ENCODE data around the gene HIF1A.
"Not testable (repeated sequence)": the region's sequence is repeated elsewhere in the genome, so short reads cannot be mapped to it uniquely, and the experiment has no call there.

HIF1A gene

DNA sequence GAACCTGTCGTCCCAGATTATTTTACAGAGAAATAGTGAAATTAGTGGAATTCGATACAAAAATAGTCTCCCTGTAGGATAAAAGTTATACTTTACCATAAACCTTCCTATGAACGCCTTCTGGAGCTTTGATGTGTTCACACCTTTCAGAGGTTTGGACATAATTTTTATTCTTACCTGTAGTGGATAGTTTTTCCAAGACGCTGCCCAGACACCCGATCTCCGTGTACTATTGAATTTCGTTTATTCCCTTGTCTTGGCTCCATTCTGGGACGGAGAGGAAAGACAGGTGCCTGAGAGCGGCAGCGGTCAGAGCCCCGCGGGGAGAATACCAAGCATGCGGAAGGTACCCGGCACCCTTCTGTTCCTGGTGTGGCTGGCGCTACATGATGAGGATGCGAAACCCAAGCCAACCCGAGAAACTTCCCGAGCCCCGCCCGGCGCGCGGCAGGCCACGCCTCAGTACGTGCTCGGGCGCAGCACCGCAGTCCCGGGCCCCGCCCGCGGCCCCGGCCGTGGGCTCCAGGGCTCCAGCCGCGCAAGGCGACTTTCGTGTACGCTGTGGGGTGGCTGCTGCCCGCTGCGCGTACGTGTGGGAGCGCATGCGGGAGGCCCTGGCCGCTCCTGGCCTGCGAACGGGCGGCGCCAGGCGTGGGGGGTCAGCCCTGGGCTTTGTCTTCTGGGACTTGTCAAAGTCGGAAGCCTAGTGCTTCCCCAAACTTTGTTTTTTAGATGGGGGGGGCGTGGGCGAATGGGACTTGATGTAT, 55.6 kb downstream of the HIF1A start:
- DNase-seq, result no peak

DNA sequence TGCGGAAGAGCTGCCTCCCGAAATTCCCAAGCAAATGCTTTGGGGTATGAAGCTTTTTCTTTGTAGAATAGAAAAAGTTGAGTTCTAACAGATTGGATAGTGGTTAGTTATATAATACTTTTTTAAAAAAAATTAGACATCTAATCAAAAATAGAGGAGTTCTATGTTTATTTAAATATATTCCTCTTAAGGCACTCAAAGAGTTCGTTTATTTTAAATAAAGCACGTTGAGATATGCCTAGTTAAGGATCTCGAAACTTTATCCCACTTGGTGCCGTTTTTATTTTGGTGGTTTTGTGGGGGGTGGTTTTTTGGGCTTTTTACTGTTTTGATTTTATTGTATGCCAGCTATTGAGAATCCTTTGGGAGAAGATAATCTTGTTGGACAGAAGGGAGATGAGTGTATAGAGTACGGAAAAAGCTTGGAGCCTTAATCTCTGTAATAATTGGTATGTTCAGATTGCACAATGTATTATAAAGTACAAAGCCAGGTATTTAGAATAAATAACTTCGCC, 56.2 kb downstream of the HIF1A start:
- DNase-seq, result no peak

DNA sequence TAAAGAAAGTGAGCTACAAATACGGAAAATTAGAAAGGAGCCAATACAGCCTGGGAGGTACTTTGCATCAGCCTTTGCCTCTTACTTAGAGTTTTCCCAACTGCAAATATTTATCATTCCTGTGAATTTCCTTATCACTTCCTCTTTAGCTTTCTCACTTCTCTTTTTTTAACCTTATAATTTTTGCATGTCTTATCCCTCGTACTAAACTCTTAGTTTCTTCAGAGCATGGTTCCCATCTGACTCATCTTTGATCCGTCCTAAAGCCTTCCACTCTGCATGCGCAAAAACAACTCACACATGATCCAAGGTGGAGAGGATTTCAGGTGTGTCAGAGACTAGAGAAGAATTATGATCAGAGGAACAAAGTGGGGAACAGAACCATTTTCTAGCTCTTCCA, 57.3 kb downstream of the HIF1A start:
- DNase-seq, result no peak

DNA sequence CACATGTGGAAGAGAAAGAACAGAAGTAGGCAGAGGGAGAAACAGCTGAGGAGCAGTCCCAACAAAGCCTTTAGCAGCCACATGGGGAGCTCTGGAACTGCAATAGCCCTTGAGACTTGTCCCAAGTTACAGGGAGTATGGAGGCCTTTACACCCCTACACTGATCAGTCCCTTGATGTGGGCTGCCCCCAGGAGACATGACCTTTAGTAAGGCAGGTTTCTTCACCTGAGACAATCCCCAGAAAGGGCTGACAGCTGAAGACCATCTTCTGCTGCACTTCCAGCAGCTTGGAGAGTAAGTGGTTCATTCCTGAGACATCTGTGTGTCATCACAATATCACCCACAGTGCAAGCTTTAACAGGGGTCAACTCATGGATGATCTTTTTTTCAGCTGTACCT, 58.3 kb downstream of the HIF1A start:
- no peak for DNase-seq

DNA sequence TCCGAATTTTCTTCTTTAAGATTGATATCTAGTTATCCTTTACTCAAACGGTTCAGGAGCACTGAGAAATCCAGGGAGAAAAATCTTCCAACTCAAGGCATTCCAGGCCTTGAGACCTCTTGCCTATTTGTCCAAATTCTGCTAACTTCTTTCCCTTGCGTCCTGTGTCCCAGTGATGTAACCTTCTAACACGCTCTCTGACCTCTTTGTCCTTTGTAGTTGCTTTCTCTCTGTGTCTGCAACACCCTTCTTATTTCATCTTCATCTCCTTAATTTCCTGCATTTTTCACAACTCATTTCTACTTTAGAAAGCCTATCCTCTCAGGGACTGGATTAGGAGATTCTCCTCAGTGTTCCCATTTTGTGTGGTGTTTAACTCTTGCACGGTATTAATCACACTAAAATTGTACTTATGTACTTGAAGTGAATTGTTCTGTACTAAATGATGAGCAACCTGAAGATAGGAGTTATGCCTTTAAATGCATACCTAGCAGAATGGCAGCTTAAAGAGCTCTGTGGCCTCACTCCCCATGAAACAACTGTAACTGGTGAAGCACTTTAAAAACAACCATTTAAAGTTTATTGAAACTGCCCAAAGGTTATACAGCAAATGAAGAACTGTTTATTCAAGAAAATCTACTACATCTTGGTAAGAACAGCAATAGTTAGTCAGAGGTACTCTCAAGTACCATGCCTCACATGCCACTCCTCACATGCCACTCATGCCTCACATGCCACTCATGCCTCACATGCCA, 59.5 kb downstream of the HIF1A start:
- DNase-seq, result no peak

DNA sequence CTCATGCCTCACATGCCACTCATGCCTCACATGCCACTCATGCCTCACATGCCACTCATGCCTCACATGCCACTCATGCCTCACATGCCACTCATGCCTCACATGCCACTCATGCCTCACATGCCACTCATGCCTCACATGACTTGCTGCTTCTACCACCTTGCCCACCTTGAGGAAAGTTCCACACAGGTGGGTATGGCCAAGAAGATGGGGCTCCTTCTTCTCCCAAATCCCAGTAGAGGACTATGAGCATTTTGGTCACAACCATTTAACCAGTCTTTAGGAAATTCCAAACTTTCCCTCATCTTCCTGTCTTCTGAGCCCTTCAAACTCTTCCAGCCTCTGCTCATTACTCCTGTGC, 60.0 kb downstream of the HIF1A start:
- DNase-seq, result not testable (repeated sequence)

DNA sequence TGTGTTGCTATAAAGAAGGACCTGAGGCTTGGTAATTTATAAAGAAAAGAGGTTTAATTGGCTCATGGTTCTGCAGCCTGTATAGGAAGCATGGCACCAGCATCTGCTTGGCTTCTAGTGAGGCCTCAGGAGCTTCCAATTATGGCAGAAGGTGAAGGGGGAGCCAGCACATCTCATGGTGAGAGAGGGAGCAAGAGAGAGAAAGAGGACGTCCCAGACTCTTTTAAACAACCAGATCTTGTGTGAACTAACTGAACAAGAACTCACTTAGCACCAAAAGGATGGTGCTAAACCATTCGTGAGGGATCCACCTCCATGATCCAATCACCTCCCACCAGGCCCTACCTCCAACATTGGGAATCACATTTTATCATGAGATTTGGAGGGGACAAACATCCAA, 60.8 kb downstream of the HIF1A start:
- no peak for DNase-seq

DNA sequence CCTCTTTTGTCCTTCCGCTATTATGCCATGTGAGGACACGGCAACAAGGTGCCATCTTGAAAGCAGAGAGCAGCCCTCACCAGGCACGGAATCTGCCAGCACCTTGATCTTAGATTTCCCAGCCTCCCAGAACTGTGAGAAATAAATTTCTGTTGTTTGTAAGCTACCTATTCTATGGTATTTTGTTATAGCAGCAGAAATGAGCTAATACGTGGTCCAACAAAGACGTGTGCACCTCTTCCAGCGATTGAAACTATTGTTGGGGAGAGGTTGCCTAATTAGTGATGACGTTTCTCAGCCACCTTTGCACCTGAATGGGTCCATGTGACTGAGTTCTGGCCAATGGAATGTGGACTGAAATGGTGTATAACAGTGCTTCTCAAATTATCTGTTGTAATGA, 64.6 kb downstream of the HIF1A start:
- DNase-seq, result no peak

DNA sequence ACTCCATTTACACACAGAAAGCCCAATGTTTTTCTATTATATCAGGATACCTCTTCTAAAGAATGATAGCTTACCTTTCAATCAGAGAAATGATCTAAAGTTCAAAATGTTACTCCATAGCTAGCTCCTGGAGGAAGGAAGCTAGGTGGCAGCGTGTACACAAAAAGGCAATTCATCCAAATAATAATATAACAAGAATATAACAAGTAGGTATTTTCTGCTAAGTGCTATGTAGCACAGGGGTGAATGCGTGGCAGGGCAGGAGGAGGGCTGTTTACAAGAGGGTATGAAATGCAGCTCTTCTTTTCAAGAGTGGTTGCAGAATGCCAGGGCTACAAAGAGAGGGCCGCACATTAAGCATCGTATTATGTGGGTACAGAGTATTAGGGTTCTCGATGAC, 66.2 kb downstream of the HIF1A start:
- DNase-seq, result no peak

DNA sequence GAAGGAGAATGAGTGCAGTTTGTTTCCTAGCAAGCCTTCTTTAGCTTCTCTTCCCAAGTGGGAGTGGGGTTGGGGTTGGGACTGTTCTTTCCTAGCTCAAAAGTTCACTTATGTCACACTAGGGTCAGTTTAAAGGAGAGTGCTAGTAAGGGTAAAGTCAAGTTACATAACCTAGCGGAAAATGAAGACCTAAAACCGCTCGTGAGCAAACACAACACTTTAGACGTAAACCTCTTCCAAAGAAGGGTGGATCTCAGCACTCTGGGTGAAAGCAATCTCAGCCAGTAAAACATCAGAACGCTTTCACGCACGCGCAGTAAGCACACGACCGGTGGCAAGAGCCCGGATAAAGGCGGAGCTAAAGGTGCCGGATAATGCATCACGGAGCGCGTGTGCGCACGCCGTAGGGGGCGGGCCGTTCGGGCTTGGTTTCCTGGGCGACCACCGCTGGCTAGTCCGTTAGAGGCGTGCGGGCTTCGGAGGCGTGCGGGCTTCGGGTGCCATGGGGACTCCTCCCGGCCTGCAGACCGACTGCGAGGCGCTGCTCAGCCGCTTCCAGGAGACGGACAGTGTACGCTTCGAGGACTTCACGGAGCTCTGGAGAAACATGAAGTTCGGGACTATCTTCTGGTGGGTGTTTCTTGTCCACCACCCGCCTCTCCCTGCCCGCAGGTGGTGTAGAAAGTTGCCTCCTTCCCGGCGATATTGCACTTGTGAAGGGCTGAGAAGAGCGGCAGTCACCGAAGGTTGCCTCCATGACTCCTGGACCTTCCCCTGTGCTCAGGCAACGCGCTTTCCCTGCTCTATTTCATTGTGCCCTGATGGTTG, 66.9 kb downstream of the HIF1A start, which contains the start of gene SNAPC1:
SNAPC1 (plus strand) TSS at position 462 of the 828 bp plus-strand sequence; CDS start at position 503, 41 bp downstream.
- DNase-seq, result peak; percentile 95

DNA sequence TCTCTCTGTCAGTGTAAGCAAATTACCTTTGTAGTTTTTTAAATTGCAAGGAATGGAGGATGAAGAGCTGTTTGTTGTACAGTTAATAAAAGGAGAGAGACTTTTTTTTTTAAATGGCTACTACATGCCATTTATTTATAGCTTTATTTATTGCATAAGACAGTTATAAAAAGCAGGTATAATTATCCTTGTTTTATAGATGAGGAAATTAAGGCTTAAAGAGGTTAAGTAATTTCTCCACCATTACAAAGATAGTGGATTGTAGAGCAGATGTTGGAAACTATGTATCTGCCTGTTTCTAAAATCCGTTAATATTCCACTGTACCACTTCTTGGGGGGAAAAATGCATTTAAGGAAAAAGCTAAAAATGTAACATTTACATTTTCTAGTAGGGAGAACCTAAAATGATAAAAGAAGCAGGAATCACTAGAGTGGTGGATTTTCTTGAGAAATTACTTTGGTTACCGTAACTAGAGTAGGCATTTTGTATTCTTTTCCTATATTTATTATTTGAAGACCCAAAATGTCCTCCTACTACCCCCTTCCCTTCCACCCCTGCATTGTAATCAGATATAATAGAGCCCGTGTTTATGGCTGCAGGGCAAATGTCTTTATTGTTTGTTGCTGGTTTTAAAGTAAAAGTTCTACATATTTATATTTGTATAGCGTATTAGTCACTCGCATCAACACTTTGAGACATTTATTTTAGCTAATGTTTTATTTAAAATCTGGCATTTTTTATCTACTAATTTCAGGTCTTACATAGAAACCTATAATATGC, 69.2 kb downstream of the HIF1A start:
- no peak for DNase-seq

DNA sequence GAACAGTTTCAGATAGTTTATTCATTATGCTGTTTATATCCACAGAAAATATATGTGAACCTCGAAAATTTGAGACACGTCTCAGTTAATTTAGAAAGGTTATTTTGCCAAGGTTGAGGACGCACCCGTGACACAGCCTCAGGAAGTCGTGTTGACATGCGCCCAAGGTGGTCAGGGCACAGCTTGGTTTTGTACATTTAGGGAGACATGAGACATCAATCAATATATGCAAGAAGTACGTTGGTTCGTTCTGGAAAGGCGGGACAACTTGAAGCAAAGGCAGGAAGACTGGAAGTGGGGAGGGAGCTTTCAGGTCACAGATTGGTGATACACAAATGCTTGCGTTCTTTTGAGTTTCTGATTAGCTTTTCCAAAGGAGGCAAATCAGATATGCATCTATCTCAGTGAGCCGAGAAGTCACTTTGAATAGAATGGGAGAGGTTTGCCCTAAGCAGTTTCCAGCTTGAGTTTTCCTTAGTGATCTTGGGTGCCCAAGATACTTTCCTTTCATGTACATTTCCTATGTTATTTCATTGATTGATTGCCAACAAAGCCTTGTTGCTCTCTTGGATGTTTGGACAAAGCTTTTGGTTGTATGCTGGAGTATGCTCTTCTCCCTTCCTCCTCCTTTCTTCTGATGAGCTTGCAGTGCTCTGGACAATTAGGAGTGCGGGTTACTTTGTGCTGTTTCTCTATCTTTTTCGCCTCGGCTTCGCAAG, 70.1 kb downstream of the HIF1A start:
- DNase-seq, result no peak

DNA sequence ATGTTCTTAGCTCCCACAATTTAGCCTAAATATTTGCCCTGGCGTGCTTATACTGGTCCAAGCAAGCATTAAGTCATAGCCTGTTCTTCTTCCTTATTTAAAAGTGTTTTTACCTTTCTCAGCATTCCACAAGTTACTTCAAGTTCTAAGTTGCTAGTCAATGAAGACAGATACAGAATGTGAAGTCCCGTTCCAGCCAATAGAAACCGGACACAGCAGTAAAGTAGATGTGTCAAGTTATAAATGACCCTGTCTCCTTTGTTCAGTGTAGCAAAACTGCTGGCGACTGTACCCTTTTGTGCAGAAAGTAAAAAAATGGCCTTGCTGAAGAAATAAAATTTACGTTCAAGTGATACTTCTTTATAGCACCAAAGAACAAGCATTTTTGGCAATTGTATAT, 70.8 kb downstream of the HIF1A start:
- DNase-seq, result no peak

DNA sequence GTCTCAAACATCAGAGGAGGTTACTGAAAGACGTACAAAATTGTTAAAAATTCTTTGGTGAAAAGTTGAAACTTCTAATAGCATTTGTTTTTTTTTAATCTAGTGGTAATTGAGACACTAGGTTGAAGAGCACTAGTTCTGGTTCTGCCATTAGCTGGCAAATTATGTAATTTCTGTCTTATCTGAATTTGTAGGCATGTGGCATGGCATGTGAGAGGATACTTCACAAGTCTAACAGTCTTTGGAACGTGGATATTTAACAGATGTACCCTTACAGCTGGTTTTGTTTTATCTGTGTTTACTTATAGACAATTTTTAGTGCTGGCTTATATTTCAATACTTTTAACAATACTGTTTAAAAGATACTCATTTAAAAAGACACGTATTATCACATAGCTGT, 72.9 kb downstream of the HIF1A start:
- DNase-seq, result no peak

DNA sequence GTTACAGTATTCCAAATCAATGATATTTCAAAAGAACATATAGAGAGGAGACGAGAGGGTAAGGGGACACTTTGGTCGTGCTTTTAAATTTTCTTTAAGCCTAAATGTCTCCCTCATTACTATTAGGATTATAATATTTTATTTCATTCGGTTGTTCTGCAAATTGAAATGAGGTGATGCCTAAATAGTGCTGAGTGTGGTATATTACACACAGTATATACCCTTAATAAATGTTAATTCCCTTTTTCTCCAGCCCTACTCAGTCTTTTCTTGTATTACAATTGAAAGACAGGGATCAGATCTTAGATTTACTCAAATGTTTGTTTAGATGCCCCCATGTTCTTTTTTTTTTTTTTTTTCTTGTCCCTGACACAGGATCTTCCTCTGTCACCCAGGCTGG, 74.6 kb downstream of the HIF1A start:
- DNase-seq, result no peak

DNA sequence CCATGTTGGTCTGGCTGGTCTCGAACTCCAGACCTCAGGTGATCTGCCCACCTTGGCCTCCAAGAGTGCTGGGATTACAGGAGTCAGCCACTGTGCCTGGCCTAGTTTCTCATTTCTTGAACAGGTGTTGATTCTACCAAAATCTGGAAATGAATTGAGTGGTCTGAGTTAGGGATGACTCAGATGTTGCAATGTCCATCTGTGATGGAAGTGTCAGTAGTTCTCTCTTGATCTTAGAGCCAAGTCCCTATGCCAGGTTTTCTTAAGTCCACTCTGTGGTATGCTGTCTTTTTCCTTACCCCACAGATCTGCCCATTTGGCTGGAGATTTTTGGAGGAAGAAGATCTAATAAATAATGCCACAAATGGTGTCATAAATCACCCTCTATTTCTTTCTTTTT, 79.5 kb downstream of the HIF1A start:
- DNase-seq, result no peak

DNA sequence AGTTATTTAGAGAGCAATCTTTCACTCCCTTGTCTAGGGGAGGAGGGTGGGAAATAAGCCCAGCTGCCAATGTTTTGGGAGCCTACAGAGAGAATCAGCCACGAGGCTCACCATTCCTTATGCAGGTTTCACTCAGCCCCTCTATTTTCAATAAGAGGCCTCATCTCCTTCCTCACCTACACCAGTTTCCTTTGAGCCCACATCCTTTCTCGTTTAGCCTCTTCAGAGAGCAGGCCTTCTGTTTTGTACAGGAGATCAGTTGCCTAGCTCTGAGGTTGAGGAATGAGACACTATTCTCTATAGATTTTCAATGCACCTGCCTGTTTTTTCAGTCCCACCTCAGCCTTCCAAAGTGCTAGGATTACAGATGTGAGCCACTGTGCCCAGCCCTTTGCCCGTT, 84.8 kb downstream of the HIF1A start:
- DNase-seq, result no peak

DNA sequence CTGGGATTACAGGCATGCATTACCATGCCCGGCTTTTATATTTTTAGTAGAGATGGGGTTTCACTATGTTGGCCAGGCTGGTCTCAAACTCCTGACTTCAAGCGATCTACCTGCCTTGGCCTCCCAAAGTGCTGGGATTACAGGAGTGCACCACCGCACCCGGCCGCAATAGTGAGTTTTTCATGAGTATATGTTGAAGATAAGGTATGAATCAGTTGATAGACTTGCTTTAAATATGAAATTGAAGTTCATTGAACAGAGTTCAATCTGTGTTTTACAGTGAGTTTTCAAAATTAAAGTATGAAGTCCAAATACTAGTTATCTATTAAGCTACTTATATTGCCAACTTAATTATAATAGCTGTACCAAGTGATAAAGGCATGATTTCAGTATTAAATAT, 102.0 kb downstream of the HIF1A start:
- no peak for DNase-seq

All from NCI-H446 treated with DMSO at 0.1 percent for 48 hours (cell line).